DND-41 (cell line): Measurements from ENCODE around the gene BRD7.
"Not testable (repeated sequence)": the region's sequence is repeated elsewhere in the genome, so short reads cannot be mapped to it uniquely, and the experiment has no call there.

ENCODE experiments used
- ATAC-seq: fragments of 200-7000 bp; cut with Tn5 transposase; 3 replicates; pipeline ENCODE4 v1.9.1; 2021; ENCODE audit warnings: low read depth; ENCODE audit not compliant: insufficient read depth
- DNase-seq: peaks from one replicate; pipeline ENCODE4 v3.0.0-alpha.2; 2020
- H2AFZ ChIP-seq: 2 replicates; pipeline ENCODE4 v1.6.0; 2012; ENCODE audit warnings: low read depth, low read length
- H3K27ac ChIP-seq: 2 replicates; pipeline ENCODE4 v1.5.1; 2012; ENCODE audit warnings: low read length, inconsistent platforms
- H3K27me3 ChIP-seq: fragments of 200-600 bp; sonication (generic); 2 replicates; pipeline ENCODE4 v1.6.0; 2012; ENCODE audit warnings: low read length, mild to moderate bottlenecking, inconsistent platforms; ENCODE audit not compliant: insufficient read depth, poor library complexity
- H3K36me3 ChIP-seq: 2 replicates; pipeline ENCODE4 v1.5.1; 2012; ENCODE audit warnings: low read length, inconsistent platforms; ENCODE audit not compliant: insufficient read depth
- H3K4me1 ChIP-seq: 2 replicates; pipeline ENCODE4 v1.5.1; 2012; ENCODE audit warnings: mild to moderate bottlenecking, low read length; ENCODE audit not compliant: insufficient read depth
- H3K4me2 ChIP-seq: 2 replicates; pipeline ENCODE4 v1.6.0; 2012; ENCODE audit warnings: mild to moderate bottlenecking, moderate library complexity, low read length, inconsistent platforms; ENCODE audit not compliant: insufficient read depth
- H3K4me3 ChIP-seq, 2 experiments: fragments of 200-600 bp in 1 of 2; shearing (Covaris generic) in 1 of 2; 2 replicates each; pipeline ENCODE4 v1.5.1; 2012 to 2016; ENCODE audit warnings: inconsistent platforms in 2 of 2, low read length in 2 of 2, mild to moderate bottlenecking in 2 of 2, low read depth in 1 of 2, moderate library complexity in 1 of 2
- H3K79me2 ChIP-seq: 2 replicates; pipeline ENCODE4 v1.6.0; 2012; ENCODE audit warnings: low read length, inconsistent platforms; ENCODE audit not compliant: insufficient read depth
- H3K9ac ChIP-seq: 2 replicates; pipeline ENCODE4 v1.6.0; 2012; ENCODE audit warnings: low read depth, mild to moderate bottlenecking, inconsistent platforms, low read length, moderate library complexity
- H3K9me3 ChIP-seq: 2 replicates; pipeline ENCODE4 v1.5.1; 2012; ENCODE audit warnings: low read length, moderate library complexity, mild to moderate bottlenecking, inconsistent platforms; ENCODE audit not compliant: insufficient read depth, severe bottlenecking
- H4K20me1 ChIP-seq: 2 replicates; pipeline ENCODE4 v1.6.0; 2012; ENCODE audit warnings: low read length; ENCODE audit not compliant: insufficient read depth
- EZH2 ChIP-seq: IDR thresholded peaks from 3 replicates; pipeline ENCODE4 v1.6.1; 2012; ENCODE audit warnings: borderline replicate concordance, low read depth, mild to moderate bottlenecking, moderate library complexity, low read length, inconsistent platforms; ENCODE audit not compliant: severe bottlenecking
- TF ChIP-seq, protein P1 (sequence below): IDR thresholded peaks from 2 replicates; pipeline ENCODE4 v1.5.1; 2012; ENCODE audit warnings: borderline replicate concordance, low read length, moderate library complexity, mild to moderate bottlenecking; ENCODE audit not compliant: poor library complexity, severe bottlenecking; ENCODE audit errors: extremely low read depth

BRD7 gene

DNA sequence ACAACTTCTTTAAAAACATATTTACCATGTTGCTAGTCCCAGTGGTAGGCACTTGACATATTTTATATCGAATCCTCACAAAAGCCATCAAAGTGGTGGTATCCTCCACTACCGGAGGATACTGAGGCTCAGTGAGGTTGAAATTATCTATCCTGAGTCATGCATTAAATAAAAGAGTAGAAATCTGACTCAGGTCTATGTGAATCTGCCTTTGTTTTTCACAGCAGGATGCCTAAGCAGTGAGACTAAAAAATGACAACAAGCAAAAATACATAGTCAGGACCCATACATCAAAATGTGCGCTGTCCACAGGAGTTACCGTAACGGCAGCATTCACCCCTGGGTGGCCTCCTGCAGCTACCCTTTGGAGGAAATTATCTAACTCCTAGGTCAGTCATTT lies 17.7 kb downstream of the BRD7 start:
- ATAC-seq, result no peak
- H3K79me2 ChIP-seq, result peaks cover 20% of the 10 kb centered on the region
- no peak overlapping the region for H3K9ac ChIP-seq
- no peak for DNase-seq
- no peak overlapping the region for H3K4me3 ChIP-seq
- H3K27ac ChIP-seq, result no peak overlapping the region
- H3K36me3 ChIP-seq, result peaks cover 66% of the 10 kb centered on the region
- no peaks in the 10 kb centered on the region for H3K27me3 ChIP-seq
- H3K4me1 ChIP-seq, result no peaks in the 10 kb centered on the region
- H2AFZ ChIP-seq, result no peak overlapping the region
- H3K9me3 ChIP-seq, result no peaks in the 10 kb centered on the region
- H3K4me2 ChIP-seq, result no peak overlapping the region
- TF ChIP-seq, protein P1, sequence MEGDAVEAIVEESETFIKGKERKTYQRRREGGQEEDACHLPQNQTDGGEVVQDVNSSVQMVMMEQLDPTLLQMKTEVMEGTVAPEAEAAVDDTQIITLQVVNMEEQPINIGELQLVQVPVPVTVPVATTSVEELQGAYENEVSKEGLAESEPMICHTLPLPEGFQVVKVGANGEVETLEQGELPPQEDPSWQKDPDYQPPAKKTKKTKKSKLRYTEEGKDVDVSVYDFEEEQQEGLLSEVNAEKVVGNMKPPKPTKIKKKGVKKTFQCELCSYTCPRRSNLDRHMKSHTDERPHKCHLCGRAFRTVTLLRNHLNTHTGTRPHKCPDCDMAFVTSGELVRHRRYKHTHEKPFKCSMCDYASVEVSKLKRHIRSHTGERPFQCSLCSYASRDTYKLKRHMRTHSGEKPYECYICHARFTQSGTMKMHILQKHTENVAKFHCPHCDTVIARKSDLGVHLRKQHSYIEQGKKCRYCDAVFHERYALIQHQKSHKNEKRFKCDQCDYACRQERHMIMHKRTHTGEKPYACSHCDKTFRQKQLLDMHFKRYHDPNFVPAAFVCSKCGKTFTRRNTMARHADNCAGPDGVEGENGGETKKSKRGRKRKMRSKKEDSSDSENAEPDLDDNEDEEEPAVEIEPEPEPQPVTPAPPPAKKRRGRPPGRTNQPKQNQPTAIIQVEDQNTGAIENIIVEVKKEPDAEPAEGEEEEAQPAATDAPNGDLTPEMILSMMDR, result no peak
- no peak for TF ChIP-seq EZH2
- peaks cover 11% of the 10 kb centered on the region; the same call in 1 of the 2 replicates for H4K20me1 ChIP-seq

DNA sequence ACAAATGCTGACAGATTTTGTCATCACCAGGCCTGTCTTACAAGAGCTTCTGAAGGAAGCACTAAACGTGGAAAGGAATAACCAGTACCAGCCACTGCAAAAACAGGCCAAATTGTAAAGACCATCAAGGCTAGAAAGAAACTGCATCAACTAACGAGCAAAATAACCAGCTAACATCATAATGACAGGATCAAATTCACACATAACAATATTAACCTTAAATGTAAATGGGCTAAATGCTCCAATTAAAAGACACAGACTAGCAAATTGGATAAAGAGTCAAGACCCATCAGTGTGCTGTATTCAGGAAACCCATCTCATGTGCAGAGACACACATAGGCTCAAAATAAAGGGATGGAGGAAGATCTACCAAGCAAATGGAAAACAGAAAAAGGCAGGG lies 23.6 kb downstream of the BRD7 start:
- not testable (repeated sequence) for DNase-seq, ATAC-seq, H3K27me3 ChIP-seq, H3K4me2 ChIP-seq, H2AFZ ChIP-seq, H3K27ac ChIP-seq, H3K9ac ChIP-seq, H3K79me2 ChIP-seq, H3K4me3 ChIP-seq, H3K9me3 ChIP-seq, H3K4me1 ChIP-seq, H4K20me1 ChIP-seq
- H3K36me3 ChIP-seq, result peaks cover 56% of the 10 kb centered on the region

DNA sequence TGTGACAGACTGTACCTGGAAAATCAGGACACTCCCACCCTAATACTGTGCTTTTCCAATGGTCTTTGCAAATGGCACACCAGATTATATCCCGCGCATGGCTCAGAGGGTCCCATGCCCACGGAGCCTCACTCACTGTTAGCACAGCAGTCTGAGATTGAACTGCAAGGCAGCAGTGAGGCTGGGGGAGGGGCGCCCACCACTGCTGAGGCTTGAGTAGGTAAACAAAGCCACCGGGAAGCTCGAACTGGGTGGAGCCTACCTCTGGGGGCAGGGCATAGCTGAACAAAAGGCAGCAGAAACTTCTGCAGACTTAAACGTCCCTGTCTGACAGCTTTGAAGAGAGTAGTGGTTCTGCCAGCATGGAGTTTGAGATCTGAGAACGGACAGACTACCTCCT lies 25.2 kb downstream of the BRD7 start:
- not testable (repeated sequence) for H3K27ac ChIP-seq, DNase-seq, H2AFZ ChIP-seq, H3K4me1 ChIP-seq, H4K20me1 ChIP-seq, H3K79me2 ChIP-seq, H3K4me2 ChIP-seq, H3K4me3 ChIP-seq, H3K9me3 ChIP-seq, H3K9ac ChIP-seq, H3K27me3 ChIP-seq, ATAC-seq
- H3K36me3 ChIP-seq, result peaks cover 56% of the 10 kb centered on the region

DNA sequence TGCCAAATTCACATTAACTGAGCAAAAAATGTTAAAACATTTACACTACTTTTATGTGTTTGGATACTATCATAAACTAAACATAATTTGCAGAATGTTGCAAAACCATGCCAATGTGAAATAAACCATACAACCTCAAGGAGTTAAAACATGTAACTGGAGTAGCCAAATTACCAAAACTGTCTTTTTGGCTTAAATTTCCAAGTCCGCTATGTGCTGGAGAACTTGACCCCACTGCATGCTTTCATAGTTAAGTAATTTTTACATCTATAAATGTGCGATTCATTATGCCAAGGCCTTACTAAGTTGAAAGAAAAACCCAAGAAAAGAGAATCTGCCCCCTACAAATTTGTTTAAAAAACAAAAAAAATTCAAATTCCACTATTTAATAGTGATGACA lies 28.2 kb downstream of the BRD7 start:
- Histone ChIP-seq H4K20me1 (peaks cover 10% of the 10 kb centered on the region; the same call in 1 of the 2 replicates), H3K9ac (no peak overlapping the region), H3K79me2 (0 out of 2 replicates have a peak, but pooled peaks cover 4% of the 10 kb centered on the region), H3K9me3 (no peaks in the 10 kb centered on the region), H3K4me2 (no peak overlapping the region), H3K4me1 (no peaks in the 10 kb centered on the region), H3K27me3 (no peaks in the 10 kb centered on the region), H3K4me3 (no peak overlapping the region), H3K36me3 (peaks cover 75% of the 10 kb centered on the region), H2AFZ (no peak overlapping the region), H3K27ac (no peak overlapping the region)
- DNase-seq, result no peak
- ATAC-seq, result no peak
- no peak for TF ChIP-seq EZH2
- TF ChIP-seq, protein P1, result no peak
